Measurements from ENCODE around the gene HNMT.
"Not testable (repeated sequence)": the region's sequence is repeated elsewhere in the genome, so short reads cannot be mapped to it uniquely, and the experiment has no call there.

HNMT gene

GRCh38 chr2:138036522-138036921, 72.2 kb downstream of the HNMT start:
- FAIRE-seq (no peak), DNase-seq (ENCODE audit: insufficient read length, low spot score) (no peak)

- no peak for DNase-seq (ENCODE audit: insufficient read length, low spot score)
- no peak for FAIRE-seq
These were observed 72.8 kb downstream of the HNMT start for GRCh38 chr2:138037090-138037489.

GRCh38 chr2:138040616-138041015, 76.3 kb downstream of the HNMT start:
- FAIRE-seq (no peak), DNase-seq (ENCODE audit: insufficient read length, low spot score) (no peak)

- no peak for FAIRE-seq
These were observed 78.0 kb downstream of the HNMT start for GRCh38 chr2:138042311-138042710.

GRCh38 chr2:138043588-138043987, 79.3 kb downstream of the HNMT start:
- DNase-seq (ENCODE audit: insufficient read length, low spot score); FAIRE-seq: not testable (repeated sequence)

More at GRCh38 chr2:138042311-138042710, 78.0 kb downstream of the HNMT start:
- no peak for DNase-seq (ENCODE audit: insufficient read length, low spot score)

- DNase-seq (ENCODE audit: insufficient read length, low spot score) (no peak), FAIRE-seq (no peak)
These were observed 94.2 kb downstream of the HNMT start for GRCh38 chr2:138058427-138058826.

- FAIRE-seq (no peak), DNase-seq (ENCODE audit: insufficient read length, low spot score) (no peak)
These were observed 95.4 kb downstream of the HNMT start for GRCh38 chr2:138059487-138060300.

GRCh38 chr2:138060301-138060635, 96.0 kb downstream of the HNMT start:
- DNase-seq (ENCODE audit: insufficient read length, low spot score) (peak; percentile 44), FAIRE-seq (peak; percentile 90)

- FAIRE-seq: no peak
- DNase-seq (ENCODE audit: insufficient read length, low spot score): no peak
These were observed 97.7 kb downstream of the HNMT start for GRCh38 chr2:138061961-138062360.

GRCh38 chr2:138063181-138063580, 98.9 kb downstream of the HNMT start:
- FAIRE-seq (no peak), DNase-seq (ENCODE audit: insufficient read length, low spot score) (no peak)

All from HTR-8/SVneo (cell line).